ENCODE data around the gene SMAD3.

The SMAD3 gene

GRCh38 chr15:67167091-67167490 is 101.7 kb downstream of the SMAD3 start:
- no peak for DNase-seq

GRCh38 chr15:67168694-67169093 is 103.3 kb downstream of the SMAD3 start:
- no peak for DNase-seq

GRCh38 chr15:67170143-67170925 is 104.9 kb downstream of the SMAD3 start:
- DNase-seq, result no peak

- no peak for DNase-seq
Measured at GRCh38 chr15:67171471-67171870, 106.1 kb downstream of the SMAD3 start.

GRCh38 chr15:67172172-67172571 is 106.8 kb downstream of the SMAD3 start:
- DNase-seq, result no peak

- no peak for DNase-seq
Measured at GRCh38 chr15:67173005-67173404, 107.6 kb downstream of the SMAD3 start.

- no peak for DNase-seq
Measured at GRCh38 chr15:67173786-67174185, 108.4 kb downstream of the SMAD3 start.

GRCh38 chr15:67174446-67174845 is 109.0 kb downstream of the SMAD3 start:
- DNase-seq, result no peak

- no peak for DNase-seq
Measured at GRCh38 chr15:67174864-67175573, 109.6 kb downstream of the SMAD3 start.

GRCh38 chr15:67175643-67176071 is 110.3 kb downstream of the SMAD3 start:
- peak; percentile 38 for DNase-seq

- DNase-seq, result no peak
Measured at GRCh38 chr15:67176195-67176971, 111.0 kb downstream of the SMAD3 start.

- no peak for DNase-seq
Measured at GRCh38 chr15:67177752-67178151, 112.3 kb downstream of the SMAD3 start.

GRCh38 chr15:67178569-67179210 is 113.3 kb downstream of the SMAD3 start:
- DNase-seq, result no peak

- no peak for DNase-seq
Measured at GRCh38 chr15:67179411-67179995, 114.1 kb downstream of the SMAD3 start.

GRCh38 chr15:67180035-67180434 is 114.6 kb downstream of the SMAD3 start:
- no peak for DNase-seq

GRCh38 chr15:67180514-67181191 is 115.3 kb downstream of the SMAD3 start:
- DNase-seq, result no peak

GRCh38 chr15:67181221-67181639 is 115.8 kb downstream of the SMAD3 start:
- DNase-seq, result peak; percentile 22

- DNase-seq, result no peak
Measured at GRCh38 chr15:67183443-67184169, 118.2 kb downstream of the SMAD3 start.

- DNase-seq, result no peak
Measured at GRCh38 chr15:67184208-67184925, 119.0 kb downstream of the SMAD3 start.

- no peak for DNase-seq
Measured at GRCh38 chr15:67185051-67185450, 119.6 kb downstream of the SMAD3 start.

Data from CD4-positive, alpha-beta T cell treated with Interleukin-21 for 1 hour (primary cell).